NCI-H1092 (cell line): Measurements from ENCODE around the gene HGD.
"Not testable (repeated sequence)": the region's sequence is repeated elsewhere in the genome, so short reads cannot be mapped to it uniquely, and the experiment has no call there.

Experiments
- DNase-seq: peaks from one replicate; lab custom pipeline; 2025; lab: John Stamatoyannopoulos, UW

Gene HGD, protein sequence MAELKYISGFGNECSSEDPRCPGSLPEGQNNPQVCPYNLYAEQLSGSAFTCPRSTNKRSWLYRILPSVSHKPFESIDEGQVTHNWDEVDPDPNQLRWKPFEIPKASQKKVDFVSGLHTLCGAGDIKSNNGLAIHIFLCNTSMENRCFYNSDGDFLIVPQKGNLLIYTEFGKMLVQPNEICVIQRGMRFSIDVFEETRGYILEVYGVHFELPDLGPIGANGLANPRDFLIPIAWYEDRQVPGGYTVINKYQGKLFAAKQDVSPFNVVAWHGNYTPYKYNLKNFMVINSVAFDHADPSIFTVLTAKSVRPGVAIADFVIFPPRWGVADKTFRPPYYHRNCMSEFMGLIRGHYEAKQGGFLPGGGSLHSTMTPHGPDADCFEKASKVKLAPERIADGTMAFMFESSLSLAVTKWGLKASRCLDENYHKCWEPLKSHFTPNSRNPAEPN

DNA sequence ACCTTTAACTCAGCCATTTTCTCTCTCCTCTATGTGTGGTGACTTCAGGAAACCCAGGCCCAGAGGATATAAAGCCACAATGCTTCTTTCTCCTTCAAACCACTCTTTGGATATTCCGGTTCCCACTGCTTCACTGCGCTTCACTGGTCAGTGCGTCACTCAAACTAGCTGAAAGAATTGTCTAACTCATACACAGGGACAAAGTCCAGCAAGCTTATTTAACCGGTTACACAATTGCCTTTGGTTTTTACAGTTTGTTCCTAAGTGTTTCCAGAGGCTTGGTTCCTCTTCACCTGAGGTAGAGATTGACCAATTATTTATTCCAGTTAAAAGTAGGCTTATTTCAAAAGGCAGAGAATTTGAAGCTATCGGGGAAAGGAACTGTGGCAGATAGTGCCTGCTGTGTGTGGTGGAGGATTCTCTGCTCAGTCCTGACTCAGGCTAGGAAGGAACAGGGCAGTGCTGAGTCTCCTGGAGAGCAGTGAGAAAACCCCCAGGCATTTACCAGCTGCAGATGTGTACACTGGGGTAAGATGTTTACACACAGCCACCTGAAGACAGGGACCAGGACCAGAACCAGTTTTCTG lies at the start of gene HGD:
HGD (minus strand) TSS at position 145 of the 587 bp plus-strand sequence; CDS start at position 17, 128 bp downstream.
- DNase-seq = no peak

DNA sequence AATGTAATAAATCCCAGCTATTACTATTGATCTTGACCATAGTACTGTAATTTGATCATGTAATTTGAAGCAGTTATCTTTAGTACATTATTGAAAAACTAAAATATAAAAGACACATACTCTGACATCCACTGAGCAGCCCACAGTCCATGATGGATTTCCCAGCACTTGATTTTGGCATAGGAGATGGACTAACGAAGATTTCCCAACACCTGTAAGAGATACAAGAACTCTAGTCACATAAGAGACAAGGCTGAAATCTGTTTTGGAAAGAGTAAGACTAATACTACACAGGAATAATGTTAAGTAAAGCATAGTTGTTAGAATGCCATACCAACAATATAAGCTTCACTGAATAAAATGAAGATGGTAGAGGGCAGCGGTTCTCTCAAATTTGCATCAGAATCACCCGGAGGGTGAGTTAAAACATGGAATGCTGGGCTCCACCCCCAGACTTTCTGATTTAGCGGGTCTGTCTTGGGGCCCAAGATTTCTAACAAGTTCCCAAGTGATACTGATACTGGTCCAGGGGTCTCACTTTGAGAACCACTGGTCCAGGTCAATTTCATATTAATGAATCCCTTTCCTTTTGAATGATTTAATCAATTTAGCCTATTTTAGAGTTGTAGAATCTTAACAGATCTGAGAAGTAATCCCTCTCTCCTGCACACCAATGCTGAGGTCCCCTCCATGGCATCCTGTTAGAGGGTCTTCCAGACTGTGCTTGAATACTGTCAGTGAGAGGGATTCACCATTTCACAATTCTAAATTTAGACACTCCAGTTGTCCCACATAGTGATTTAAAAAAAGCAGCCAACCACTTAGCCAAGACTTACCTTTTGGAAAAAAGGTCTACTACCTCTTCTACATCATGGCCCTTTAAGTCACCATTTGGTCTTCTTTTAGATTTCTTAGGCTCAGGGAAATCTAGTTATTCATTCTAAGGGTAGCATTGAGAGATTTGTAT lies 48.8 kb upstream of the HGD start:
- DNase-seq = no peak

DNA sequence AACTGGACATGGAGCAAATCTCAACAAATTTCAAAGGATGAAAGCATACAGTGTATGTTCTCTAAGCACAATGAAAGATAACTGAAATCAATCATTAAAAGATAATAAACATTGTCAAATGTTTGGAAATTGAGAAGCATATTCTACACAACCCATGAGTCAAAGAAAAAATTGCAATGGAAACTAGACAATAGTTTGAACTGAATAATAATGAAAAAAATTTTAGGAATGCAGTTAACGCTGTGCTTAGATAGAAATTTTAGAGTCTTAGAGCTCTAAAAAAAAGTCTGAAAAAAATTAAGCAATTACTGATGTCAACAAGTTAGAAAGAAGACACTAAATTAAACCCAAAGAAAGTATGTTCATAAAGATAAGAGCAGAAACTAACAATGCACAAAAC lies 44.8 kb upstream of the HGD start:
- DNase-seq = no peak

DNA sequence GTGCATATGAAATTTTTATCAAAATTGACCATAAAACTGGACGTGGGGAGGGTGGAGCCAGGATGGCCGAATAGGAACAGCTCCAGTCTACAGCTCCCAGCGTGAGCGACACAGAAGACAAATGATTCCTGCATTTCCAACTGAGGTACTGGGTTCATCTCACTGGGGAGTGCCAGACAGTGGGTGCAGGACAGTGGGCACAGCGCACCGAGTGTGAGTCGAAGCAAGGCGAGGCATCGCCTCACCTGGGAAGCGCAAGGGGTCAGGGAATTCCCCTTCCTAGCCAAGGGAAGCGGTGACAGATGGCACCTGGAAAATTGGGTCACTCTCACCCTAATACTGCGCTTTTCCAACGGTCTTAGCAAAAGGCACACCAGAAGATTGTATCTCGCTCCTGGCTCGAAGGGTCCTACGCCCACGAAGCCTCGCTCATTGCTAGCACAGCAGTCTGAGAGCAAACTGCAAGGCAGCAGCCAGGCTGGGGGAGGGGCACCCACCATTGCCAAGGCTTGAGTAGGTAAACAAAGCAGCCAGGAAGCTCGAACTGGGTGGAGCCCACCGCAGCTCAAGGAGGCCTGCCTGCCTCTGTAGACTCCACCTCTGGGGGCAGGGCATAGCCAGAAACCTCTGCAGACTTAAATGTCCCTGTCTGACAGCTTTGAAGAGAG lies 37.3 kb upstream of the HGD start:
- DNase-seq = not testable (repeated sequence)

DNA sequence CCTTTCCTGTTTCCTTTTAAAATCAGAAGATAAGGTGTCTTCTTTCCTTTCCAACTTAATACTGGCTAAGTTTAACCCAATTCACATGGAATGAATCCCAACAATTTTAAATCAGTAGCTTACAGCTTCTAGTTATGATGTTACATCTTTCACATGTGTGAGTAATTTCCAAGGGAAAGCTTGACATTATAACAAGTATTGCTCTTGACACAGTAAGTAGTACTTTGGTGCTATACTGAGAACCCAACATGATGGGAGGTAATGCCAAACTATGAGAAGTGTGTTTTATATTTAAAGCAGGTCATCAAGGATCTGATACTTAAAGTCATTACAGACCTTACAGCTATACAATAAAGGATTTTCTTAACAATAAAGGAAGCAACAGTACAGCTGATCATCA lies 31.2 kb upstream of the HGD start:
- no peak for DNase-seq

DNA sequence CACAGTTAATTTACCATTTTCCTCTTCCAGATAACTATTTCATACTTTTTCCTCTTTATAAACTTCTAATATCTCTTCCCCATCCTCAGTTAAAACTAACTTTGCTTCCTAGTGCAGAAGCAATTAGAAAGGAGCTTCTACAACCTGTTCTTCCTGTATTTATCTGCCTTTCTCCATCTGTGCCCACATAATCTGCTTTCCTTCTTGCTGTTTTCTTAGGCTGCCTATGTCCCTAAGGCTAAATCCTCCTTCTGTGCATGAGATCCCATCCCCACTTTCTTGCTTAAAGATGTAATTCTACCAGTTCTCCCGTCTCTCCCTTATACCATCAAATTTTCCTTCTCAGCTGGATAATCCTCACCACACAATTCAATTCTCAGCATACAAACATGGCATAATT lies 28.3 kb upstream of the HGD start:
- no peak for DNase-seq

DNA sequence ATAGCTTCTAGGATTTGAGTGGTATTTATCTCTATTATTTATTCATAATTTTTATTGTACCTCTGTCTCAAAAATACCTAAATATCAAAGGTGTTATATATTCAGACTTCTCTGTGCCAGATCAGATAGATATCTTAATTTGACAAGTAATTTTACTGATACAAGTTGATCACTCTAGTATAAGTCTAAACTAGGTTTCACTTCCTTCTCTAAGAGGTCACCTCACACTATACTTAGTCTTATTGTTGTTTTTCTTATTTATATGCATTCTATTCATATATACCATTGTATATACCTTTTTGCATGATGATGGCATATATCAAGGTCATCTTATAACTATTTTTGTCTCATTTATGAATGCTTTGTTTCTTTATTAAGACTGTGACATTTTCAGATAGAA lies 26.4 kb upstream of the HGD start:
- DNase-seq = no peak

DNA sequence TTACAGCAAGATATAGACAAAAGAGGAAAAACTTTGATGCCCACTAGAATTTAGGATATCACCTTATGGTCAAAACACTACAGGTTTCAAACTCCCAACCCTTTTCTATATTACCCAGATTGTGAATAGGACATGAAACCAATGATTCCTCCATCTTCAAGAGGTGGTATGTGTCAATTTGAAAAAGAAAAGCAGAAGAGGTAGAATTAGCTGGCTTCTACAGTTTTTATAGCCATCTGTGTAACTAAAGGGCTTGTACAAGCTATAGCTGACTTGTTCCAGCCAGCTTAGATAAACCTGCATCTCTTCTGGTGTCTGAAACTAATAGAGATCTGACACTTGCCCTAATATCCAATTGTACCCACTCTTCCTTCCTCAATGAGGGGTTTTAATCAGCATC lies 24.9 kb upstream of the HGD start:
- no peak for DNase-seq

DNA sequence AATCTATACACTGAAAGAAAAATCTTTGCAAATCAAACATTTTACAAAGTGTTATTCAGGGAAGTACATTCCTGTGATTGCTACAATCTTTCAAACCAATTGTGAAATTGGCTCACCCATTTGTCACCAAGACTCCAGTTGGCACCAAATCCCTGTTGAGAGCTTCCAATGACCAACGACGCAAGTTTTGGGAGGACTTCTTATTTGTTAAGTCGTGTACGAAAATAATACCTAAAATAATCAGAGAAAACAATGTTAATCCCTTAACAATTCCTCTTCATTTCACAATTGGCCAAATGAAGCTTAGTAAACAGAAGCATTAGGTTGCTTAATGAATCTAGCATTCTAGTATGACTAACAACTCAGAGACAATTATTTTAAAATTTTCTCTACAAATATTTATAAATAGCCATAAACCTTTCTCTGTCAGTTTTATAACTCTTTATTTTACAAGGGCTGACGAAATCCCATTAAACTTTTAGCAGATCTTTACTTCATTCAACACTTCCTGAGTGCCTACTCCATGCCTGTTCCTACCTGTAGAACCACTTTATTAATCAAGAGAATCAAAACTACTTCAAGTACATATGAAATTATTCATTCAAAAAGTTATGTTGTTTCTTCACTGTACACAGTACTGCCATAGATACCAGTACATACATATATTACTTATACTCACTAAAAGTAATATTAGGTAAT lies 24.0 kb upstream of the HGD start:
- DNase-seq = no peak

DNA sequence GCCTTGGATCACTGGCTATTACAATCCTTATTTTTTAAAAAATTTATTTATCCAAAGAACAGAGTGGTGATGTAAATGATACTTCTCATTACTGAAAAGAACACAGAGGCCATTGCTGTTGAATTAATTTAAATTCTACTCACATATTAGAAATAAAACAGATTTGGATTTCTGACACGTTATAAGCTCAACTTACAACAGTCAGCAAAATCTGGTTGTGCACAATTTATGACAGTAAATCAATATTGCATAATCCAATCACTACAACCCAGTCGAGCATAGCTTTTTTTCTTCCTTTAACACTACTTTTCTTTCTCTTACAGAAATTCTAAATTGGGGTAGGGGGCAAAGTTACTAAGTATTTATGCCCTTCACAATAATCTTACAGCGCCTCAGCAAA lies 17.3 kb upstream of the HGD start:
- DNase-seq = no peak

DNA sequence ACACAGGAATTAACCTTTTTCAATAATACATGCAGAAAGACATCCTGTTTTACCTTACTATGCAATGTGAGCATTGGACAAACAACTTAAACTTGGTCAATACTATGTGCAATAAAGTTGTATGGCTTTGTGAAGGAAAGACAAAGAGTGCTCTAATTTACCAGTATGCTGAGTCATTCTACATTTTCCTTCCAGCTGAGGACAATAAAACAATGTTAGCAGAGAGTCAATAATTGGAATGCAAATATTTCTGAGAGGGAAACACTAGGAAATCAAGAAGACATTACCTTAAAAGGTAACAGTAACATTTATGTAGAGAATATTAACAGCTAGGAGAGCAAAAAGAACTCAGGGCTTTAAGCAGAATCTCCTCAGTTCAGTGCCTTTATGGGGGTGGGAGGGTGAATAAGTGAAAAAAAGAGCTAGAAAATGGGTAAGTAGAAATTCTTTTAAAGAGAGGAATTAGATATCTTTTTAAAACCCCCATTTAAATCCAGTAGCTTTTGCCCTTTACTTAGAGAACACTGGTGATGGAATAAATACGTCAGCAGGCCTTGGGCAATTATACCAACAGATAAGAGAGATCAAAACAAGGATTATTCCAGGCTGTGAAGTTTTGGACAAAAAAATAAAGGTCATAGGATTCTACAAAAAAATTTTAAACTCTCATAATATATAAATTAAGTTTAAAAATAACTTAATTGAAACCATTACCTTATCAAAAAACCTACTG lies 11.6 kb upstream of the HGD start:
- DNase-seq = no peak

DNA sequence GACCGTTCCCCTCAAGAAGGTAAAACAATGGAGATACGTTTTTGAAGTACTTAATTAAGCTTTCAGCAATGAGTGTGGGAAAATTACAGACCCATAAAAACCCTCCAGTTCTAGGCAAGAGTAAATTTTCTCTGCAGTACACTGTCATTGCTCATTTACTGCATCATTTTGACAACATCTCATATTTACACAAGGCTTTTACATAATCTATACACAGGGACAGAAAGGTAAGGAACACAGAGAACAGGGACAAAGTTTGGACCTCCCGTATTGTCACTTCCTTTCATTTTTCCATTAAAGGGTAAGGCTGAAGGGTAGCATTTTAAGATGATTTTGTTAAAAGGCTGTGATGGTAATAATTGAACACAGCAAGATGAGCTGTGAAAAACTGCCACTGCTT lies 7.4 kb upstream of the HGD start:
- DNase-seq = no peak

DNA sequence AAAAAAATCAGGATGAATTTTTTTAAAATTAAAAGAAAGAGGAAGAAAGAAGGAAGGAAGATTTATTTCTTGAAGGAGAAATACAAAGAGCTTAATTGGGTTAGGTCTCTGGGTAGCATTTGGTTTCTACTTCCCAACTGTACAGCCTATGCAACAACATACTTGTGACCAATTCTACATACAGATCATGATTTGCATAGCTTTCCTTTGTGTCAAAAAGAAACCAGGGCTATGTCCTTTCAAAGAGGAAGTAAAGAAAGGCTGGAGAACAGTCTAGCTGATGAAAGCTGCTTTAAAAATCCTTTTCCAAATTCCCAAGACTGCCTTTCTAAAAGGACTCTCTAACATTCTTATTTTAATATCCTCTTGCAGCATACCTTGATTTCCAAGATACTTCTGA lies 6.1 kb upstream of the HGD start:
- DNase-seq = no peak

DNA sequence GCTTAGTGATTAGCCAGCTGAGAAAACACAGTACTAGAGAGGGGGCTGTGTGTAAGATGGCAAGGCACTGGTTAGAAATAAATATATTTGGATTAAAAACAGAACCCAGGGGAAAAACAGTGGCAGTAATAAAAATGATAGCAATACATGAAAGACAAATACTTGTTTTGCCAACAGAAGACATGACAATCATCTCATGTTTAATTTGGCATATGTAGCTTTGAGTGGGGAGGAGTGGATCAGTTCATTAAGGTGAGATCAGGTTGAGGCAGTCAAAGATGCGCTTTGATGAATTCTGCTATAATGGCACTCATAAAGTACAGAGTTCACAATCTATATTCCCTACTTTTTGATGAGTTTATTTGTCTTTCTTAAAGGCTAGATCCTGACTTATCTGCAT lies 3.4 kb upstream of the HGD start:
- DNase-seq = no peak

DNA sequence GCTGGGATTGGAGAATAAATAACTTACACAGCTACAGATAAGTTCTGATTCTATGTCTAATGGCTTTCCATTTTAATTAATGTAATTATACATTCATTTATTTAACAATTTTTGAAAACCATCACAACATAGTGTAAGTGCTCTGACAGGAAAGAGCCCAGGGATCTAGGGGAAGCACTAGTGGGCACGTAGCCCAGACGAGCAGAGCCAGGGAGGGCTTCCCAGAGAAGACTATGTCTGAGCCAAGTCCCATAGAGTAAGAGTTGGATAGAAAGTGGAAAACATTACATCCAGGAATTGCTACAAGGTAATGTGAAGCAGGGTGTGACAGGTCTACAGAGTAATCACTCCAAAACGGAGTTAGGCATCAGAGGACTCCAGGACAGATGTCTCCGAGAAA lies 2.9 kb upstream of the HGD start:
- DNase-seq = no peak

DNA sequence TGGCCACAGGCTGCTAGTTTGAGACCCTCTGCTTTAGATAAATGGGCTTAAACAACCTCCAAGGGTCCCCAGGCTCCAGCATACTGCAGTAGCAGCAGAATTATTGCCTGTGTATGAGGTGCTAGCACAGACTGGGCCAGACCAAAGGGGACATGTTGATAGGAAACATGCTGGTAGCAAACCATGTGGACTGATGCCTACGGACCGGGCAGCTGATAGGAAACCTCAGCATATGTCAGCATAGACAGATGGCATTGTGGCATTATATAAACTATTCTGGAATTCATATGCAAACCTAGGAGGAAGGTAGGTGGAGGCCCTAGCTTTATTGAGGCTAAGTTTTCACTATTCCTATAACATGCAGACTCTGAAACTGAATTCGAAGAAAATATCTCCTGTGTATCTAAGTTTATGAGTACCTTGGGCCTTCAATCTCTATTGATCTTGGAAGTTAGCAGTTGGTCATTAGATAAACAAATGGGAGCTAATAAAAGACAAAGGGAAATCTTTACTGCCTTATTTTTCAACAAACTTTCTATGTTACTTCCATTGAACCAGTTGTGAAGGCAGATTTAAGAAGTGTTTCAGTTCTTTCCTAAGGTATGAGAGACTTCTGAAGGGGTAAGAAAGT lies 1.7 kb upstream of the HGD start:
- DNase-seq = no peak

DNA sequence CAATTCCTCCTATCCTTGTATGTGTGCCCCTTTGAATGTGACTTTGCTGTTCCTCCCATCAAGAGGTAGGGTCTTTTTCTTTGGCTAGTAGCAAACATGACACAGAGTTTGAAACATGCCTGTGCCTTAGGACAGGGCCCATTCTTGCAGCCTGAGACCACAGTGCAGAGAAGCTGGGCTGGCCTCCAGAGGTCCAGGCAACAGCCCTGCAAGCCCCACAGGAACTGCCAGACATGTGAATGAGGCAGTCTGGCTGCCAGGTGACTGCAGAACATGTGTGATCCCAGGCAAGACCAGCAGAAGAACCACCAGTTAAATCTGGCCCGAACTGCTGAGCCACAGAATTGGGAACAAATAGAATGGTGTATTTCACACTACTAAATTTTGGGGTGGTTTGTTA lies 1.2 kb upstream of the HGD start:
- DNase-seq = no peak

DNA sequence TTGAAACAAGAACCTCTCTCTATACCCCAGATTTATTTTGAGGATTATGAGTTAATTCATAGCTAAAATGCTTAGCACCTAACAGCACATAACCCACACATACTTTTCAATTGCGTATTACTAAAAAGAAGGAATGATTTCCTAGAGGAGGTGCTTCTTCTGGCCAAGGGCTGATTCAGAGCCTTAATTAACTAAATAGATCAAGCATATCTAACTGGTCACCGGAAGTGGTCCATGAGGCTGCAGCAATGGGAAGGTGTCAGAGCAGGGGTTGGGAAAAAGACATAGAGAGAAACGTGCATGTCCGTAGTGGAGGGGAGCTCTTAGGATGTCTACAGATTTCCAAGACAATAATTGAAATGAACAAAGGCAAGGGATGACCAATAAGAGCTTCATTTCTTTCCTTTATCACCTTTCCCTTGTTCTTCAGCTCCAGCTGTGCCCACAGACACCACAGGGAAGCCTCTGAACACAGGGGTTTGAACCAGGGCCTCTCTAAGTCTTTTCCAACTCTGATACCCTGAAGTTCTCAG lies 467 bp downstream of the HGD start:
- no peak for DNase-seq

DNA sequence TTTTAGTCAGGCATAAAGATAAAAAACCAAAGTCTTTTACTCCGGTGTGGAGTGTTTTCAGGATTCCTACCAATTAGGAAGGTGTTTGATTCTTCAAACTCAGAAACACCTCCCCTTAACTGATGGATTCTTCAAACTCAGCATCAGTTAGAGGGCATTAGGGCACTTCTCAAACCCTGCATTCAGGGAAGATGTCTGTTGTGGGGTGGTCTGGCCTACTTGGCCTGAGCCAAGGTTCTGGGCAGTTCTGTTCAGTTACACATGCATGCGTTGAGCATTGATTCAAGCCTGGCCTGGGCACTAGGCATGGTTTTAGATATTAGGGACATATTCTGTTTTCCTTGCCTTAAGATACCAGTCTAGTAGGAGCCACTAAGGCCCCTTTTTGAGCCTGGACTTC lies 1.0 kb downstream of the HGD start:
- no peak for DNase-seq
